GM23248 (cell line): ENCODE measurements around the gene YES1.

ENCODE experiments used
- EZH2 ChIP-seq: fragments of 200-600 bp; sonication (generic); IDR thresholded peaks from 2 replicates; pipeline ENCODE4 v1.6.1; 2018; ENCODE audit warnings: antibody characterized with exemption, mild to moderate bottlenecking; ENCODE audit not compliant: insufficient read depth, poor library complexity, severe bottlenecking
- EZH2phosphoT487 ChIP-seq: fragments of 200-600 bp; sonication (generic); IDR thresholded peaks from 2 replicates; pipeline ENCODE4 v1.6.1; 2018; ENCODE audit warnings: antibody characterized with exemption, moderate library complexity, mild to moderate bottlenecking, low read depth; ENCODE audit not compliant: insufficient read depth

GRCh38 chr18:848062-848861, 36.2 kb upstream of the YES1 start:
- TF ChIP-seq EZH2phosphoT487: no peak
- TF ChIP-seq EZH2: no peak
